GM04504 (cell line): ENCODE data around the gene FHAD1.
A peak's percentile ranks its signal among the peaks of the same experiment; 100 is the strongest.

ENCODE experiments used
- DNase-seq: peaks from one replicate; pipeline ENCODE4 v3.0.0-alpha.2; 2012; ENCODE audit warnings: low read depth

The FHAD1 gene

DNA sequence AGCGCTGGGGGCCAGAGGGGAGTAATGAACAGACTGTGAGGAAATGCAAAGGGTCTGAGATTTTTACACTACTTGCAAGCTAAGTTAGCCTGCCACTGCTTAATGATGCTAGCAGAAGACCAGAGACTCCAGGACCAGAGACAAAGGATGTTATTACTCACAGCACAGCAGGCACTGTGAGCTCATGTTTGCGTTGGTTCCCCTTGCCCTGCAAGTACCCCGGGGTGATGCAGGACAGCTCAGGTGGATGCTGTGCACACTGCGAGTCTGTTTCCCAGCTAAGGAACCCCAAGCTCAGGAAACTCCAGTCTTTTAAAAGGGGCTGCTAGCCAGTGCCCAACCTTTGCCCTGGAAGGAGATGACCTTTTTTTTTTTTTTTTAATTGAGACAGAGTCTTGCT is 1.2 kb downstream of the FHAD1 start:
- DNase-seq = no peak

DNA sequence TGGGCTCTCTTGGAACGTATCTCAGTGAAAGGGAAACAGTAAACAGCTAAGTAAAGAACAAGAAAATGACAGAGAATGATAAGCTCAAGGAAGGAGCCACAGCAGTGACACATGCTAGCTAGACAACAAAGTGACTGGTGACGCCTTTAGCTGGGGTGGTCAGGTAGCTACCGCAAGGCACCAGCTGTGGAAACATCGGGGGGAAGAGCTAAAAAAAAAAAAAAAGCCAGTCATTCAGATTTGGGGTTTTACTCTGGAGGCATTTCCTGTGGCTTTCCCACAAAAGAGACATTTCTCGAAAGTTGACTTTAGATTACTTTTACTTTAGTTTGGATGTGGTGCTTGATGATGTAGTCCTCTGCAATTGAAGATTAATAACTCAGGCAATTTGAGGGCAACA is 2.1 kb downstream of the FHAD1 start:
- DNase-seq = no peak

DNA sequence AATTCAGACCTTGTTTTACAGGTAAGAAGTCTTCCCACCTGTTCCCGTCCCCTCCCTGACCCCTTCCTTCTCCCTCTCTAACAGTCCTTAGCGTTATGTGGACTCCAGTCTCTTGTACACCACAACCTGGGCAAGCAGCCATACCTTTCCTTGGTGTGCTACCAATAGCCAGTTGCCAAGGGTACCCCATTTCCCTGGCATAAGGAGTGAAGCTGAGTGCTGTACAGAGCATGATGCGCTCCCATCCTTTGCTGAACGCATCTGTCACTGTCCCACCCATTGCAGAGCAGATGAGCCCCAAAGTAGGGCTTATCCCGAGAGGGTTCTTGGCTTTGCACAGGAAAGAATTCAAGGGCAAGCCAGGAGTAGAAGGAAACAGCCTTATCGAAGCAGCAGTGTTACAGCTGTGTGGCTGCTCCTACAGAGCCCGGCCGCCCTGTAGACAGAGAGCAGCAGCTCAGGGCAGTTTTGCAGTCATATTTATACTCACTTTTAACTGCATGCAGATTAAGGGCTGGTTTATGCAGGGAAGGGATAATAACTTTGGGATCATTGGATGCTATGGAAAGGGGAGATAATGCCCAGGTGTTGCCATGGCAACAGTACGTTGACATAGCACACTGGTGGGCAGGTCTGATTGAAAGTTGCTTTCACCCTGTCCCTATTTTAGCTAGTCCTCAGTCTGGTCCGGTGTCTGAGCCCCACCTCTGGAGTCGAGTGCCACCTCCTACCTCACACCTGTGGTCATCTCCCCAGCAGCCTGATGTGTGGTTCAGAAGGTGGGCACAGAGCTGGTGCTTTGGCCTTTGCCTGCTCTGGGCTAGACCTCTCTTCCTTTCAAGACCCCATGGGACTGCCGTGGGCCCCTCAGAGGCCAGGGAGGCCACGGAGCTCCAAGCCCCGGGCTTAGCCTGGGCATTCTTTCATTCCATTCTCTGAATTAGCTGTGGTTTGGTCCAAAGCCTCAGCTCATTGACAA is 5.1 kb downstream of the FHAD1 start:
- DNase-seq = no peak

DNA sequence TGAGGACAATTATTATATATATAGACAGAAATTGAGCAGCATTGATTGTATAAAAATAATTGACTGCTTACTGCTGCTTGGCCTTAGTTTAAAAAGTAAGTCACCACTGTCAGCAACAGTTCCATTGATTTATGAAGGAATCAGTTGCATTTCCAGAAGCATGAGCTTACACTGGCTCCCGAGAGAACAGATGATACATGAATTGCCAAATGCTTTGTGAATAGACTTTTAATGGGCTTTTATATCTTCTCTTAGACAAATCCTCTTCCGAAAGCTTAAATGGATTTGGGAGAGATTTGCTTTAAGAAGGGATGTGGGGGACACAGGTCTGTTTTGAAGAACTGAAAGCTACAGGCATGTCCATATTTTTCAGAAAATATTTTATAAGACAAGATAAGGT is 7.5 kb downstream of the FHAD1 start:
- no peak for DNase-seq

DNA sequence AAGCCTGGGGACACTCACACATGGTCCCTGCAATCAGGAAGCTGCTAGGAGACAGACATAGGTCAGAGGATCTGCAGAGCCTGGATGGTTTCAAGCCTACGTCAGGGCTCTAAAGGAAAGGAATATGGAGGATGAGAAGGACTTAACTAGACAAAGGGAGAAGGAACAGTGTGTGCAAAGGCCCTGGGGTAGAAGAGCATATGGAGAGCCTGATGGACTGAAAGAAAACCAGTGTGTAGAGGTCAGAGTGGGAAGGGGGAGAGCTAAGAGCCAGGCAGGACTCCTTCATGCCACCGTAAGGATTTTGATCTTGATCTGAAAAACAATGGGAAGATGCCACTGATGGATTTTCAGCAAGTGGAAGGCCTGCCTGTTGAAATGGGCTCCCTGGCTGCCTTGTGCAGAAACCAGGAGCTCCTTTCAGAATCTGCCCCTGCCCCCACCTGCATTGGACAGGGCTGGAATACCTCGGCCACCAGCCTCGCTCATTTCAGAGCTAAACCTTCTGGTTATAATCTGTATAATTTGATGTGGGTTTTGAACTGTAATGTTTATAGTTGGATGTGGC is 8.6 kb downstream of the FHAD1 start:
- DNase-seq = no peak

DNA sequence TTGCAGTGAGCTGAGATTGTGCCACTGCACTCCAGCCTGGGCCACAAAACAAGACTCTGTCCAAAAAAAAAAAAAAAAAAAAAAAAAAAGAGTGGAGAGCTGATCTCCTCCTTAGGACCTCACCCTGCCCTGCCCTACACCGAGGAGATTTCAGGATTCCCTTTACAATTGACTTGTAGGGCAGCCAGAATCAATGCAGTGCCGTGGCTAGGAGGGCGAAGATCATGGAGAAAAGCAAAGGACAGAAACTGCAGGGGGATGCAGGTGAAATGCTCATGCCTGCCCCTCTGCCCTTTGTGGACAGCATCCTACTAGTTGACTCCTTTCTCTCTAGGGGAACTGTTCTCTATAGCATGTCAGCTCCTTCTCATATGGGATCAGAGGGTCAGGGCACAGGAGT is 9.6 kb downstream of the FHAD1 start:
- no peak for DNase-seq

DNA sequence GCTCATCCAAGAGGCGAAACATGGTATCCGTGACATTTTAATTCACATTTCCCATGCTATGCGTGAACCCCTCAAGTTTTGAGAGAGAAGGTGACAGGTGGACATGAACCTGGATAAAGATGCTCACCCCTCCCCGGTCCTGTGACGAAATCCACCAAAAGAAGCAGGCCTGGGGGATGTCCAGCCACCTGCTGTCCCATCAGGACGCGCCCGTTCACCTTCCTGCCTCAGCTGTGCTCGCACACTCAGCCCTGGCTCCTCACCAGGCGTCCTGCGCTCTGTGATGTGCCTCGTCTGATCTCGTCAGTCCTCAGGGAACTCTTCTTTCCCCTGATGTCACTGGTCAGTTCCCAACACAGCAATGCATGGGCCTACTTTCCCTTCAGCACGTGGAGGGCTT is 10.3 kb downstream of the FHAD1 start:
- DNase-seq = no peak

DNA sequence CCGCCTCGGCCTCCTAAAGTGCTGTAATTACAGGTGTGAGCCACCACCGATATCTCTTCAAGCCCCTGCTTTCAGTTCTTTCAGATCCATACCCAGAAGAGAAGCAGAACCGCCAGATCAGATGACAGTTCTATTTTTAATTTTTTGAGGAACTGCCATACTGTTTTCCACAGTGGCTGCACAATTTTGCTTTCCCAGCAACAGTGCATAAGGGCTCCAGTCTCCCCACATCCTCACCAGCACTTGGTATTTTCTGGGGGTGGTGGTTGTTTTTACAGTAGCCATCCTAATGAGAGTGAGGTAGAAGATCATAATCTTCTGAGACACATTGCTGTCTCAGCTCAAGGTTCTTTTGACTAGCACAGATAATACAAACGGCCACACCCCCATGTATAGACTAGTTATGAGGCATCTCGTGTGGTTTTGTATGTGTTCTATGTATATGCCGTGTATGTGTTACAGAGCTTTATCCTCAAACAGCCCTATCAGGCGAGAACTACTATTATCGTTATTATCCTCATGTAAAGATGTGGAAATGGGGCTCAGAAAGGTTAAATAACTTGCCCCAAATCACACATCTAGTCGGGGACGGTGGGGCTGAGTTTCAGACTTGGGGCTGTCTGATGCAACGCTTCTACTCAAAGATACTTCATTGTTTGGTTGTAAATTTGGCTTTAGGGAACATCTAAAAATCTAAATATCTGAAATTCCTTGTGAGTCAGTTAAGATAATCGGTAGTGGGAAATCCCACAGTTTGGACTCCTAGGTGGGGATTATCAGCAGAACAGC is 12.0 kb downstream of the FHAD1 start:
- DNase-seq = no peak

DNA sequence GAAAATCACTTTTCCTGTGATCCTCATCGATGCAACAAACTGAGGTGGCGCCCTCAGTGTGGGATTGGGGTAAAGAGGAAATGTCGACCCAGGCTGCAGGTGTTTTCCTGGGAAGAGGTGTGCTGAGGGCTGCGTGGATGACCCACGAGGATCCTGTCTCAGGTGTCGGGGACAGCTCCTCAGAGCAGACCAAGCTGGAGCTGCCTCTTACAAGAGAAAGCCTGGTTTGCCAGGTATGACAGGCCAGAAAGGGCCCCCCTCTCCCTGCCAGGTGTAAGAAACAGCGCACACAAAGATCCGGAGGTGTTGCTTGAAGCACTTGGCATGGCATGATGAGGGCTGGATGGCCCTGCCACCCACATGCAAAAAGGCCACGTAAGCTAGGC is 12.6 kb downstream of the FHAD1 start:
- no peak for DNase-seq

DNA sequence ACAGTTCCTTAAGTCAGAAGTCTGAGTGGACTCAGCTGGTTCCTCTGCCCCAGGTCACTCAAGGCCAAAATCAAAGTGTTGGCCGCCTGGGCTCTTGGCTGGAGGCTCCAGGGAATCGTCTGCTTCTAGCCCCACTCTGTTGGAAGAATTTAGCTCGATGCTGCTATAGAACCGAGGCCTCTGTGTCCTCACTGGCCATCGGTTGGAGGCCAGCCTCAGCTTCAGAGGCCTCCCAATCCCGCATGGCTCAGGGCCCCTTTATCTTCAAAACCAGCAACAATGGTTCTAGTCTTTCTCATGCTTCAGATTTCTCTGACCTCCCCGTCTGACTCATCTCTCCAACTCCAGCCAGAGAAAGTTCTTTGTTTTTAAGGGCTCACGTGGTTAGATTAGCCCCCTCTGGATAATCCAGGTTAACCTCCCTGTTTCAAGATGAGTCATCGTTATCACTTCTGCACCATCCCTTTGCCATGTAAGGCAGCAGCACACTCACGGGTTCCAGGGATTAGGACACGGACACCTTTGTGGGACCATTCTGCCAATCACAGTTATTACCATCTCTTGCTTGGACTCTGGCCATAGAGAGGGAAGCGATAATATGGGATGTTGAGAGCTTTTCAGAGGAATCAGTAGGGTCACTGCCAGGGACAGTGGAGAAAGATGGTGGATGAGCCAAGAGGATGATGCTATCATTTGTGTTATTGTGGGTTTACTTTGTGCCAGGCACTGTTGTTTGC is 13.6 kb downstream of the FHAD1 start:
- DNase-seq = no peak

DNA sequence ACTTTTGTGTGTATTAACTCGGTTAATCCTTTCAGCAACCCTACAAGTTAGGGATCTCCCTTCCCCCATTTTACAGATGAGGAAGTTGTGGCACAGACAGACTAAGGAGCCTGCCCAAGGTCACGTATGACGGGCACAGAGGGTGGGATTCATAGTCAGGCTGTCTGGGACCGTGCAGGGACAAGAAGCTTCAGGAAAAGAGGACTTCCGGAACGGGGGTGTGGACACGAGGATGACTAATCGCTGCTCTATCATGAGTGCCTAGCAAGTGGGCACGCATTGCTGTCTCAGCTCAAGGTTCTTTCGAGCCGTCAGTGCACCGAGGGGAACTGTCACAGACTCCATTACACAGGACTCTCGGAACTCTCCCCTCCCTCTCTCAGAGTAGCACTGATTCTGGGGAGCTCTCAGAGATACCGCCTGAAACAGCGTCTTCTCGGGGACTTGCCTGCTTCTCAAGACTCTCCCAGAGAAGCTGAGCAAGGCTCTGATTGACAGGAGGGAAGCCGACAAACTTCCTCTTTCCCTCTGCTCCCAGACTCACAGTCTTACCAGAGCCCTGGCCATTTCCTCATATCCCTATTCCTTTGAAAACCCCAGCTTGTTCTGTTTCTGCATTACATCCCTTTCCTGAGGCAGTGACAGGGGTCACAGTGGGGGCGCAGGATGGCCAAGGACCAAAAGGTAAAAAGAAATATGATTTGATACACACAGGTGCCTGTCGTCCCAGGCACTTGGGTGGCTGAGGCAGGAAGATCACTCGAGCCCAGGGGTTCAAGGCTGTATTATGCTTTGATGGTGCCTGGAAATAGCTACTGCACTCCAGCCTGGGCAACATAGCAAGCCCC is 14.4 kb downstream of the FHAD1 start:
- DNase-seq = no peak

DNA sequence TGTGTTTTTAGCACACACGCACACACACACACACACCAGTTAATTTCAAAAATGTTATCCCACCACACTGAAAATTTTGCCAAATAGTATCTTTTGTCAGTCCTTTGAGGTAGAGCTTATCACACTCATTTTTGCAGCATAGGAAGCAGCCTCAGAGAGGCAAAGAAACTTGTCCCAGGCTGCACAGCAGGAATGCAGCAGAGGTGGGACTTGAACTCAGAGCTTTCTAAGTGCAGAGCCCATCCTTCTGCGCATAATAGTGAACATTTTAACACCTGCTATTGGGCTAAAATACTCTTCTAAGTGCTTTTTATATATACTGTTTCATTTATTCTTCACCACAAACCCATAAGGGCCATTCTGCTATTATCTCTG is 15.0 kb downstream of the FHAD1 start:
- DNase-seq = no peak

DNA sequence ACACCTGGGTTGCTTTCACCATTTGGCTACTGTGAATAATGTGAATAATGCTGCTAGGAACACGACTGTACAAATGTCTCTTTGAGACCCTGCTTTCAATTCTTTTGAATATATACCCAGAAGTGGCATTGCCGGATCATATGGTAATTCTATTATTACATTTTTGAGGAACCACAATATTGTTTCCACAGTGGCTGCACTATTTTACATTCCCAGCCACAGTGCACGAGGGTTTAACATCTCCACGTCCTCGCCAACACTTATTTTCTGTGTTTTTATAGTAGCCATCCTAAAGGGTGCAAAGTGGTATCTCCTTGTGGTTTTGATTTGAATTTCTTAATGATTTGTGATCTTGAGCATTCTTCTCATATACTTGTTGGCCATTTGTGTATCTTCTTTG is 15.7 kb downstream of the FHAD1 start:
- DNase-seq = no peak

DNA sequence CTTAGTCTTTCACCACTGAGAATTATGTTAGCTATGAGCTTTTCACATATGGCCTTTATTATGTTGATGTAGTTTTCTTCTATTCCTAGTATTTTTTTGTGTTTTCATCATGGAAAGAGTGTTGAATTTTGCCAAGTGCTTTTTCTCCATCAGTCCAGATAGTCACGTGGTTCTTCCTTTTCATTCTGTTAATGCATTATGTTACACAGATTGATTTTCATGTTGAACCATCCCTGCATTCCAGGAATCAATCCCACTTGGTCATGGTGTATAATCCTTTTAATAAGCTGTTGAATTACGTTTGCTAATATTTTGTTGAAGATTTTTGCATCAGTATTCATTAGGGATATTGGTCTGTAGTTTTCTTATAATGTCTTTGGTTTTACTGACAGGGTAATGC is 17.7 kb downstream of the FHAD1 start:
- DNase-seq = no peak

DNA sequence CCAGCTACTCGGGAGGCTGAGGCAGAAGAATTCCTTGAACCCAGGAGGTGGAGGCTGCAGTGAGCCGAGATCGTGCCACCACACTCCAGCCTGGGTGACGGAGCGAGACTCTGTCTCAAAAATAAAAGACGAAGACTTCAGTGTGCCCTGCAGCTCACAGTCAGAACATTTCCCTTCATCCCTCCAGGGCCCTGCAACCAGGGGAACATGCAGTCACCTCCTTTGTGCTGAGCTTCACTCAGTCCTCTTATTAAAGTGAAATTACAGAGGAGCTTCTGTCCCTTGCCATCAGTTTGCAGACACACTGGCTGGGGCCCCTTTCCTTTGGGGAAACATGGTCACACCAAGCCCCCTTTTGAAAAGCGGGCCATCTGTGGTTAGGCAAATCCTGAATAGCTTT is 24.2 kb downstream of the FHAD1 start:
- DNase-seq = no peak

DNA sequence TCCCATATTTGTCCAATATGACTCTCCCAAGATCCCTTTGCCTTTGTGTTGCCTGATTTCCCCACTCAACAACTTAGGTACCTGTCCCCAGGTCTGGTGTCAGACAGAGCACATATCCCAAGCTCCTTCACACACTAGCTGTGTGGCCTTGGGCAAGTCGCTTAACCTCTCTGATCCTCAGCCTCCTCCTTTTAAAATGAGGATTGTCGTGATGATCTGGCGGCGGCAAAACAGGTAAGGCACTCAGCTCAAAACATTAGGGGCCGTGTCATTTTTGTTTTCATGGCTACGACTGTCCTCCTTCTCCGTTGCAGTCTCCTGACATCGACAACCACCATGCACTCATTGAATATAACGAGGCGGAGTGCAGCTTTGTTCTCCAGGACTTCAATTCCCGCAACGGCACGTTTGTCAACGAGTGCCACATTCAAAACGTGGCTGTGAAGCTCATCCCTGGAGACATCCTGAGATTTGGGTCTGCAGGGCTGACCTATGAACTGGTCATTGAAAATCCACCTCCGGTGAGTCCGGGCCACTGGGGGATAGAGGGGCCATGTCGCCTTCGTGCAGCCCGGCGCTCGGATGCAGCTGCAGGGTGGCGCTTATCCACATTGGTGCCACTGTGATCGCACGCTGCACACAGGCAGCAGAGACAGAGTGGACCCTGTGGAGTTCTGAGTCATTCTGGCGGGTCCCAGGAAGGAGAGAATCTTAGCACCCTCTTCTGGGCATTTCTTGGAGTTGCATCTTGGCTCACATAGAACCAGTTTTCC is 25.2 kb downstream of the FHAD1 start:
- DNase-seq = peak; percentile 58

DNA sequence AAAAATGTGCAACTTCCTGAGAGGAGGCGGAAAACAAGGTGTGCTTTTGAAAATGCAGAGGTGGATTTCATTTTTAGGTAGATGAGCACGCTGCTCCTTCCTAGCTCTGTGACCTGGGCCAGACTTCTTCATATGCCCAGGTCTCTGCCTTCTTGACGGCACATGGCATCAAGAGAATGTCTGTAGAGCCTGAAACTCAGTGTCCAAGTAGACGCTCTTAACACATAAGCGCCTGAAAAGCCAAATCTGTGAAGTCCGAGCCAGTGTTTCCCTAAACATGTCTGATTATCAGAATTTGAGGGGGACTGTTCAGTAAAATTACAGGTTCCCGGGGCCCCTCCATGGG is 25.7 kb downstream of the FHAD1 start:
- no peak for DNase-seq

DNA sequence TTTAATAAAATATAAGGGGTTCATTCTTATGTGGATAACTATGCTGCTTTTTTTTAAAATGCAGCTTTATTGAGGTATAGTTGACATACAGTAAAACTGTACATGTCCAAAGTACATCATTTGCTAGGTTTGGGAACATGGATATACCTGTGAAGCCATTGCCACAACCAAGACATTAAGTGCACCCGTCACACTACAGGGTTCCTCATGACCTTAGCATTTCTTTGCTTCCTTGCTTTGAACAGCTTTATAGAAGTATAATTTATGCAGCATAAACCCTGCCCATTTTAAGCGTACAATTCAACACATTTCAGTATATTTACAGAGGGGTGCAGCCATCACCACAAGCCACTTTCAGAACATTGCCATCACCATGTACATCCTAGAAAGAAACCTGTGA is 26.3 kb downstream of the FHAD1 start:
- no peak for DNase-seq

DNA sequence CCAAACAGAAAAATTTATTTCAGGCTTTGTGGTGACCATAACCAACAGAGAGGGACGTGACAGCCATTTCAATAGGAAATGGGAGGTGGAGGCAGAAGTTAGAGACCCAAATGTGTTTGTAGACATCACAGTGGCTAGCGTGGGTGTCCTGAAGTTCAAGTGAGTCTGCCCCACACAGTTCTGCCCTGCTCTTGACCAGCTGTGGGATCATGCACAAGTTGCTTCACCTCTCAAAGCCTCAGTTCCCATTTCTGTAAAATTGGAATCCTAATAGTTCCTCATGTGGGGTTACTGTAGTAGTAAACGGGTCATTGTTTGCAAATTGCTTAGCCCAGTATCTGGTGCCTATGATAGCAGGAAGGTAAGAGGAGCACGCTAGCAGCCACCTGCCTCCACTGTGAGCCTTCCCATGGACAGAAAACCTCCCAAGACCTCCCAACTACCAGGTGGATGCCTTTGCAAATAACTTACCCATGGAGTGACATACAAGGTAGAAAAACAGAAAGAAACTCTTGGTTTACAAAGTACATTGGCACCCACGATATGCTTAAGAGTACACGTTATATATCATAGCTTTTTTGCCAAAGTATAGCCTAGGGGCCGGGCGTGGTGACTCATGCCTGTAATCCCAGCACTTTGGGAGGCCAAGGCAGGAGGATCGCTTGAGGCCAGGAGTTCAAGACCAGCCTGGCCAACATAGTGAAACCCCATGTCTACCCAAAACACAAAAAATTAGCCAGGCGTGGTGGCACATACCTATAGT is 29.1 kb downstream of the FHAD1 start:
- DNase-seq = no peak
